Brain microvascular endothelial cell (primary cell): ENCODE results near the gene C15orf61.

Source experiments
- DNase-seq: peaks from one replicate; pipeline ENCODE4 v3.0.0-alpha.2; 2020
- H3K27ac ChIP-seq: fragments of 250-450 bp; sonication (Bioruptor Pico); 2 replicates; pipeline ENCODE4 v1.5.1; 2020; ENCODE audit warnings: mild to moderate bottlenecking, moderate library complexity
- H3K27me3 ChIP-seq: fragments of 250-450 bp; sonication (Bioruptor Pico); replicated peaks from 2 replicates; pipeline ENCODE4 v1.5.1; 2020; ENCODE audit warnings: mild to moderate bottlenecking
- H3K36me3 ChIP-seq: fragments of 250-450 bp; sonication (Bioruptor Pico); replicated peaks from 2 replicates; pipeline ENCODE4 v1.5.1; 2020; ENCODE audit warnings: mild to moderate bottlenecking
- H3K4me3 ChIP-seq: 2 replicates; pipeline ENCODE4 v1.5.1; 2011; ENCODE audit warnings: low read depth, mild to moderate bottlenecking, control low read depth, low read length, moderate library complexity
- CTCF ChIP-seq: IDR thresholded peaks from 2 replicates; pipeline ENCODE4 v1.5.1; 2011; ENCODE audit warnings: low read depth, mild to moderate bottlenecking, moderate library complexity, low read length, control low read depth, inconsistent platforms; ENCODE audit errors: missing control alignments
- in situ Hi-C: cut with HindIII; loops from 2 replicates; pipeline ENCODE4 v1.10.0; 2017; ENCODE audit warnings: low sequenced_read_pairs, low pct_ligation_motif_present

The C15orf61 gene

DNA sequence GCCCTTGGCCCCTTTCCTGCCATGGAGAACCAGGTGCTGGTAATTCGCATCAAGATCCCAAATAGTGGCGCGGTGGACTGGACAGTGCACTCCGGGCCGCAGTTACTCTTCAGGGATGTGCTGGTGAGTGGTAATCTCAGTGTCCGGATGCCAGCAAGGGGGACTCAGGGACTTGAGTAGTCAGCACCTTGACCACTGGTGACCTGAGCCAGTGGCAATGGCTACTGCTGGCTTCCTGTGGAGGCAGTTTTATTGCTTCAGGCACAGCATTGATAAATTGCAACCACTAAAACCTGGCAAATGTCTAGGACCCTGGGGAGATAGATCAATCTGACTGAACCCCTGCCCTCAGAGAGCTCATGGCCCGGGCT lies 22.4 kb downstream of the C15orf61 start:
- in situ Hi-C loops, result no loop called here
- TF ChIP-seq CTCF, result no peak
- no peaks in the 10 kb centered on the region for H3K36me3 ChIP-seq
- H3K27ac ChIP-seq, result no peak overlapping the region
- peak overlapping the region; percentile 90 for H3K4me3 ChIP-seq
- H3K27me3 ChIP-seq, result no peaks in the 10 kb centered on the region
- DNase-seq, result no peak

DNA sequence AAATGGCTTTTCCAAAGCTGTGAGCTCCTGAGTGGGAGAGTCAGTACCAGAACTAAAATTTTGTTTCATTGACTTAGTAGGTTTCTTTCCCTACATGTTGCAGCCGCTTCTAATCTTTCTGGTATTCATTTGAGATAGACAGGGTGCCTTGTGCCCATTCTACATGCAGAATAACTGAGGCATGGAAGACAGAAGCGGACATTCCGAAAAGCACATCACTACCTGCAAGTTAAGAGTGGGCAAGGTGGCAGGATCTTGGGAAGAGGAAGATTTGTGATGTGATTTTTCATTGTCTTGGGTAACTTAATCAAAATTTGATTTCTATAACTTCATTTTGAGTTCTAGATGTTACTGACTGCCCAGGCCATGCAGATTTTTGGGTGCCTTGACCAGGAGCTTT lies 23.5 kb downstream of the C15orf61 start:
- no peak for DNase-seq
- H3K4me3 ChIP-seq, result no peak overlapping the region
- no peak for TF ChIP-seq CTCF
- in situ Hi-C loops, result no loop called here
- no peaks in the 10 kb centered on the region for H3K27me3 ChIP-seq
- no peaks in the 10 kb centered on the region for H3K36me3 ChIP-seq
- no peak overlapping the region for H3K27ac ChIP-seq

DNA sequence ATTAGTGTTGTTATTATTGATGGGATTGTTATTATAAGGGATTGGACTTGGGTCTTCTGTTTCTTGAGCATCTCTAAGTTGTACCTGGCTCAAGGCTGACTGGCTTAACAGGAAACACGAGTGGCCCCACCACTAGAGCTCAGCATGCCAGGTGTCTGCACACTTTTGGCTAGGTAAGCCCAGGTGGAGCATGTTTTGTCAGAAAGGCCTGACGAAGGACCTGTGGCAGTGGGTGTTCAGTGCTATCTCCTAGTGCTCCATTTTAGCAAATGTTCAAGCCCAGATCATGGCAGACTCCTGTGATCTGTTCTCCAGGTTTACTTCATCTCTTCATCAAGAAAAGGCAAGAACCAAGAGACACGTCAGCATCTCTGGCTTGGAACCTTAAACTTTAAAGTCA lies 24.9 kb downstream of the C15orf61 start:
- DNase-seq, result no peak
- Histone ChIP-seq H3K36me3 (no peaks in the 10 kb centered on the region), H3K27ac (no peak overlapping the region), H3K27me3 (no peaks in the 10 kb centered on the region), H3K4me3 (no peak overlapping the region)
- in situ Hi-C loops, result no loop called here
- TF ChIP-seq CTCF, result no peak

- no peak for DNase-seq
- no peak for TF ChIP-seq CTCF
- no peak overlapping the region for H3K27ac ChIP-seq
- H3K27me3 ChIP-seq, result no peaks in the 10 kb centered on the region
- in situ Hi-C loops, result no loop called here
- H3K36me3 ChIP-seq, result no peaks in the 10 kb centered on the region
- no peak overlapping the region for H3K4me3 ChIP-seq
These were observed 26.1 kb downstream of the C15orf61 start for GRCh38 chr15:67547064-67547463.

GRCh38 chr15:67547836-67548235 lies 26.9 kb downstream of the C15orf61 start:
- DNase-seq, result no peak
- Histone ChIP-seq H3K27ac (no peak overlapping the region), H3K27me3 (no peaks in the 10 kb centered on the region), H3K36me3 (no peaks in the 10 kb centered on the region), H3K4me3 (no peak overlapping the region)
- TF ChIP-seq CTCF, result no peak
- in situ Hi-C loops, result no loop called here

GRCh38 chr15:67548236-67548852 lies 27.4 kb downstream of the C15orf61 start:
- no peak for TF ChIP-seq CTCF
- no peaks in the 10 kb centered on the region for H3K36me3 ChIP-seq
- DNase-seq, result peak; percentile 34
- no peak overlapping the region for H3K4me3 ChIP-seq
- H3K27me3 ChIP-seq, result no peaks in the 10 kb centered on the region
- no peak overlapping the region for H3K27ac ChIP-seq
- in situ Hi-C loops, result no loop called here
